ENCODE results near the gene CSTPP1.

DNA sequence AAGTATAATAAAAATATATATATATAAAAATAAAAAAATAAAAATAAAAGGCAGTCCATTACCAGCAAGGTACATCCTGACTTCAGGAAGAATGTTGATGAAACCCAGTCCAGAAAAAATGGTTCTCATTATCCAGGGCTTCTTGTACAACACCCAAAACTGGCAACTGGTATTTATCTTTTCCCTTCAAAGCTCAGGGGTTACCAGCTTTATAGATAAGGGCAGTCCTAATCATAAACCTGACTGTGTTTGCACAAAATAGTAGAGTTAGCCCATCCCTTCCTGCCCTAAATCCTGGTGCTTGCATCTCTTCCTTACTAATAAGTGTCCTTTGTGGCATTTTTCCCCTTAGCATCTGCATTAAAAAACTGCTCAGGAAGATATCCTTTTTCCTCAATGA is 97.5 kb downstream of the CSTPP1 start:
- TF ChIP-seq, protein P1, sequence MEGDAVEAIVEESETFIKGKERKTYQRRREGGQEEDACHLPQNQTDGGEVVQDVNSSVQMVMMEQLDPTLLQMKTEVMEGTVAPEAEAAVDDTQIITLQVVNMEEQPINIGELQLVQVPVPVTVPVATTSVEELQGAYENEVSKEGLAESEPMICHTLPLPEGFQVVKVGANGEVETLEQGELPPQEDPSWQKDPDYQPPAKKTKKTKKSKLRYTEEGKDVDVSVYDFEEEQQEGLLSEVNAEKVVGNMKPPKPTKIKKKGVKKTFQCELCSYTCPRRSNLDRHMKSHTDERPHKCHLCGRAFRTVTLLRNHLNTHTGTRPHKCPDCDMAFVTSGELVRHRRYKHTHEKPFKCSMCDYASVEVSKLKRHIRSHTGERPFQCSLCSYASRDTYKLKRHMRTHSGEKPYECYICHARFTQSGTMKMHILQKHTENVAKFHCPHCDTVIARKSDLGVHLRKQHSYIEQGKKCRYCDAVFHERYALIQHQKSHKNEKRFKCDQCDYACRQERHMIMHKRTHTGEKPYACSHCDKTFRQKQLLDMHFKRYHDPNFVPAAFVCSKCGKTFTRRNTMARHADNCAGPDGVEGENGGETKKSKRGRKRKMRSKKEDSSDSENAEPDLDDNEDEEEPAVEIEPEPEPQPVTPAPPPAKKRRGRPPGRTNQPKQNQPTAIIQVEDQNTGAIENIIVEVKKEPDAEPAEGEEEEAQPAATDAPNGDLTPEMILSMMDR (IDR thresholded peaks at IDR 0.05; ENCODE audit: low read depth, low read length, poor library complexity, severe bottlenecking), result no peak
- TF ChIP-seq EZH2phosphoT487 (IDR thresholded peaks at IDR 0.05; ENCODE audit: borderline replicate concordance, low read length), result no peak

All from DOHH2 (cell line).